ENCODE measurements around the gene CABP2.

Gene CABP2

GRCh38 chr11:67507864-67508485 lies 15.3 kb downstream of the CABP2 start, which contains the start of gene CDK2AP2:
Gene CDK2AP2, minus strand, starts transcription at chr11:67508162. Its CDS starts 80 bp downstream, at chr11:67508082.
- peak; percentile 95 to 99 (median 98) for DNase-seq

- DNase-seq: peak in 2 of 6 experiments; percentile 55 to 57
Observed at GRCh38 chr11:67507242-67507863, 15.9 kb downstream of the CABP2 start.

GRCh38 chr11:67506426-67507051 lies 16.7 kb downstream of the CABP2 start:
- no peak for DNase-seq

- DNase-seq: peak; percentile 80 to 87 (median 85)
Observed at GRCh38 chr11:67505605-67506396, 17.4 kb downstream of the CABP2 start.

GRCh38 chr11:67504950-67505581 lies 18.2 kb downstream of the CABP2 start, which contains the start of gene PITPNM1:
Gene PITPNM1, minus strand, starts transcription at chr11:67505363. Its CDS starts 1,183 bp downstream, at chr11:67504180.
- DNase-seq: peak; percentile 26 to 70 (median 59)

GRCh38 chr11:67504005-67504949 lies 19.0 kb downstream of the CABP2 start:
- DNase-seq: peak in 3 of 6 experiments; percentile 20 to 42 (median 36)

- no peak for DNase-seq
Observed at GRCh38 chr11:67503119-67504004, 19.9 kb downstream of the CABP2 start.

- no peak for DNase-seq
Observed at GRCh38 chr11:67502328-67502979, 20.8 kb downstream of the CABP2 start.

GRCh38 chr11:67501854-67502253 lies 21.4 kb downstream of the CABP2 start:
- no peak for DNase-seq

GRCh38 chr11:67500831-67501715 lies 22.2 kb downstream of the CABP2 start:
- no peak for DNase-seq

GRCh38 chr11:67500484-67500821 lies 22.8 kb downstream of the CABP2 start:
- no peak for DNase-seq

GRCh38 chr11:67499808-67500483 lies 23.3 kb downstream of the CABP2 start:
- no peak for DNase-seq

GRCh38 chr11:67498544-67498972 lies 24.7 kb downstream of the CABP2 start:
- no peak for DNase-seq

- no peak for DNase-seq
Observed at GRCh38 chr11:67497656-67498291, 25.5 kb downstream of the CABP2 start.

- DNase-seq: no peak
Observed at GRCh38 chr11:67496113-67496512, 27.1 kb downstream of the CABP2 start.

GRCh38 chr11:67495234-67496005 lies 27.8 kb downstream of the CABP2 start:
- DNase-seq: no peak

Data from stimulated activated naive CD4-positive, alpha-beta T cell (primary cell).